ENCODE measurements around the gene ARX.

DNA sequence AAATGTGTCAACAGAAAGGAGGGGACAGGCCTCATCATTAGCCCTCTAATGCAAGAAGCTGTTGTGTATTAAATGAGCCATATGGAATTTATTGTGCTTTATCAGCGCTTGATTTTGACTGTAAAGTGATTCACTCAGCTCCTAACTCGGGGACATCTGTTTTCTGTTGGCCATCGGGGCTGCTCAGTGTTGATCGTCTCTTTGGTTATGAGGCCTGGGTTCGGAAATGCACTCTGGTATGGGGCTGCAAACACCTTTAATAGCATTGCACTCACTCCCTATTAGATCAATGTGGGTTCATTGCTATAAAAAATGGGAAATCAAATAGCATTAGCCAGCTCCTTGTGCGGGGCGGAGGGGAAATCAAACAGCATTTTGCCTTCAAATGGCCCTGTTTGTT, 6.4 kb downstream of the ARX start:
- TF ChIP-seq, protein P1, sequence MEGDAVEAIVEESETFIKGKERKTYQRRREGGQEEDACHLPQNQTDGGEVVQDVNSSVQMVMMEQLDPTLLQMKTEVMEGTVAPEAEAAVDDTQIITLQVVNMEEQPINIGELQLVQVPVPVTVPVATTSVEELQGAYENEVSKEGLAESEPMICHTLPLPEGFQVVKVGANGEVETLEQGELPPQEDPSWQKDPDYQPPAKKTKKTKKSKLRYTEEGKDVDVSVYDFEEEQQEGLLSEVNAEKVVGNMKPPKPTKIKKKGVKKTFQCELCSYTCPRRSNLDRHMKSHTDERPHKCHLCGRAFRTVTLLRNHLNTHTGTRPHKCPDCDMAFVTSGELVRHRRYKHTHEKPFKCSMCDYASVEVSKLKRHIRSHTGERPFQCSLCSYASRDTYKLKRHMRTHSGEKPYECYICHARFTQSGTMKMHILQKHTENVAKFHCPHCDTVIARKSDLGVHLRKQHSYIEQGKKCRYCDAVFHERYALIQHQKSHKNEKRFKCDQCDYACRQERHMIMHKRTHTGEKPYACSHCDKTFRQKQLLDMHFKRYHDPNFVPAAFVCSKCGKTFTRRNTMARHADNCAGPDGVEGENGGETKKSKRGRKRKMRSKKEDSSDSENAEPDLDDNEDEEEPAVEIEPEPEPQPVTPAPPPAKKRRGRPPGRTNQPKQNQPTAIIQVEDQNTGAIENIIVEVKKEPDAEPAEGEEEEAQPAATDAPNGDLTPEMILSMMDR (IDR thresholded peaks at IDR 0.05), result no peak
- TF ChIP-seq POLR2A (IDR thresholded peaks at IDR 0.05), result no peak
